ENCODE measurements around the gene ASGR2.

GRCh38 chr17:7108981-7109380 is 5.6 kb downstream of the ASGR2 start:
- TF ChIP-seq CTCF (conservative IDR thresholded peaks at IDR 0.05 in 1 of 2, IDR thresholded peaks at IDR 0.05 in 1 of 2; ENCODE audit: low read depth in 1 of 2, low read length in 2 of 2) (no peak), EZH2 (IDR thresholded peaks at IDR 0.05; ENCODE audit: low read length, missing control alignments) (no peak)

All from fibroblast of lung (primary cell).